ENCODE data around the gene C12orf56. TPM values are rescaled to one million over a fixed set of nuclear protein-coding genes. Genes with fewer than 3 reads are reported as not detected.
"Not testable (repeated sequence)": the region's sequence is repeated elsewhere in the genome, so short reads cannot be mapped to it uniquely, and the experiment has no call there.

Gene C12orf56
- total RNA-seq, 5 donors from 2014 or later (not counting 1 experiment from before 2014, with no cell fraction given) = 0.07 to 0.33 (median 0.24) TPM; not detected in 1

GRCh38 chr12:64219145-64219544 is 171.4 kb downstream of the C12orf56 start:
- ATAC-seq (replicated peaks in 1 of 4) (no peak), DNase-seq (no peak)
- ChIA-PET POLR2A (interaction anchor here (0.6 to 1.2 kb wide), 2 partner anchors 14 to 238 kb away, joined by 3 read pairs; no protein-coding TSS in a partner anchor), CTCF (no interaction called here)
- WGBS (ENCODE audit: insufficient coverage) = no CpG with 5 or more reads among the region's 2 CpGs
- no peaks in the 10 kb centered on the region for H3K27me3 ChIP-seq (replicated peaks in 1 of 2; ENCODE audit: control insufficient read depth in 2 of 2, extremely low read depth in 1 of 2, insufficient read depth in 2 of 2, low read length in 1 of 2)
- peak overlapping the region in 1 of 3 donors; percentile 64 for H3K4me3 Mint-ChIP-seq
- no peak overlapping the region for H3K4me3 ChIP-seq (ENCODE audit: control insufficient read depth in 1 of 2, extremely low read depth in 1 of 2, low read length in 1 of 2)
- H3K27ac ChIP-seq (ENCODE audit: low read length) = peak overlapping the region; percentile 2
- H3K36me3 Mint-ChIP-seq = peaks cover 5% of the 10 kb centered on the region
- peaks cover 39 to 48% (median 42%) of the 10 kb centered on the region in 3 donors for H3K4me1 Mint-ChIP-seq
- no peaks in the 10 kb centered on the region for H3K36me3 ChIP-seq (ENCODE audit: control insufficient read depth in 2 of 2, extremely low read depth in 1 of 2, insufficient read depth in 1 of 2, low read length in 1 of 2)
- H3K27ac Mint-ChIP-seq = peak overlapping the region; percentile 42 to 78
- no peaks in the 10 kb centered on the region for H3K9me3 Mint-ChIP-seq
- no peaks in the 10 kb centered on the region for H3K27me3 Mint-ChIP-seq
- H3K9me3 ChIP-seq = no peaks in the 10 kb centered on the region
- peaks cover 6 to 13% of the 10 kb centered on the region in 2 experiments for H3K4me1 ChIP-seq (ENCODE audit: control insufficient read depth in 1 of 2, extremely low read depth in 1 of 2, insufficient read depth in 2 of 2, low read length in 2 of 2)

- Histone ChIP-seq H3K9me3 (no peaks in the 10 kb centered on the region), H3K36me3 (ENCODE audit: control insufficient read depth in 2 of 2, extremely low read depth in 1 of 2, insufficient read depth in 1 of 2, low read length in 1 of 2) (peaks cover 0 to 4% of the 10 kb centered on the region in 2 donors), H3K4me3 (ENCODE audit: control insufficient read depth in 1 of 2, extremely low read depth in 1 of 2, low read length in 1 of 2) (no peak overlapping the region), H3K4me1 (ENCODE audit: control insufficient read depth in 1 of 2, extremely low read depth in 1 of 2, insufficient read depth in 2 of 2, low read length in 2 of 2) (peaks cover 6 to 13% of the 10 kb centered on the region in 2 experiments), H3K27me3 (replicated peaks in 1 of 2; ENCODE audit: control insufficient read depth in 2 of 2, extremely low read depth in 1 of 2, insufficient read depth in 2 of 2, low read length in 1 of 2) (no peaks in the 10 kb centered on the region), H3K27ac (ENCODE audit: low read length) (peak overlapping the region; percentile 2)
- POLR2A ChIA-PET = interaction anchor here (0.6 to 1.2 kb wide), 2 partner anchors 13 to 239 kb away, joined by 3 read pairs; no protein-coding TSS in a partner anchor
- Mint-ChIP-seq H3K9me3 (no peaks in the 10 kb centered on the region), H3K36me3 (peaks cover 10% of the 10 kb centered on the region), H3K27me3 (no peaks in the 10 kb centered on the region), H3K4me1 (peaks cover 39 to 48% (median 42%) of the 10 kb centered on the region in 3 donors), H3K27ac (peak overlapping the region; percentile 50 to 68), H3K4me3 (peak overlapping the region; percentile 57 to 71 (median 64))
- peak in 1 of 35 experiments; percentile 8 for DNase-seq
- 30% methylated on average over 2 of the region's 5 CpGs for WGBS (ENCODE audit: insufficient coverage)
- CTCF ChIA-PET = interaction anchor here in 1 of 2 donors (0.7 to 1.2 kb wide), 2 partner anchors 578 to 1912 kb away, joined by 3 to 4 read pairs; partner anchors contain the start of gene LLPH
- no peak for ATAC-seq (replicated peaks in 1 of 4)
These were observed 172.0 kb downstream of the C12orf56 start for GRCh38 chr12:64218597-64218996.

- not testable (repeated sequence) for H3K4me3 Mint-ChIP-seq; H3K4me3 ChIP-seq (ENCODE audit: control insufficient read depth in 1 of 2, extremely low read depth in 1 of 2, low read length in 1 of 2); H3K9me3 Mint-ChIP-seq; H3K27ac ChIP-seq (ENCODE audit: low read length); H3K27me3 ChIP-seq (replicated peaks in 1 of 2; ENCODE audit: control insufficient read depth in 2 of 2, extremely low read depth in 1 of 2, insufficient read depth in 2 of 2, low read length in 1 of 2); H3K9me3 ChIP-seq; H3K4me1 ChIP-seq (ENCODE audit: control insufficient read depth in 1 of 2, extremely low read depth in 1 of 2, insufficient read depth in 2 of 2, low read length in 2 of 2); DNase-seq; ATAC-seq (replicated peaks in 1 of 4); H3K27me3 Mint-ChIP-seq; H3K27ac Mint-ChIP-seq
- peaks cover 12% of the 10 kb centered on the region for H3K36me3 Mint-ChIP-seq
- WGBS (ENCODE audit: insufficient coverage) = 100% methylated on average over 3 of the region's 7 CpGs
- H3K36me3 ChIP-seq (ENCODE audit: control insufficient read depth in 2 of 2, extremely low read depth in 1 of 2, insufficient read depth in 1 of 2, low read length in 1 of 2) = peaks cover 0 to 11% of the 10 kb centered on the region in 2 donors
- peaks cover 36 to 41% (median 39%) of the 10 kb centered on the region in 3 donors for H3K4me1 Mint-ChIP-seq
- CTCF ChIA-PET = interaction anchor here in 1 of 2 donors (0.5 to 1.2 kb wide), 4 partner anchors 21 to 1948 kb away, joined by 3 to 5 read pairs (median 4); partner anchors contain the start of gene LLPH
- POLR2A ChIA-PET = interaction anchor here in 1 of 2 donors (0.6 kb wide), 1 partner anchor 1623 kb away, joined by 5 read pairs; no protein-coding TSS in a partner anchor
These were observed 172.9 kb downstream of the C12orf56 start for GRCh38 chr12:64217643-64218042.

GRCh38 chr12:64216239-64216638 is 174.3 kb downstream of the C12orf56 start:
- ChIA-PET POLR2A (interaction anchor here in 1 of 2 donors (0.5 kb wide), 1 partner anchor 1832 kb away, joined by 9 read pairs; no protein-coding TSS in a partner anchor), CTCF (interaction anchor here in 1 of 2 donors (1.1 kb wide), 1 partner anchor 438 kb away, joined by 5 read pairs; no protein-coding TSS in a partner anchor)
- H3K9me3 Mint-ChIP-seq = no peaks in the 10 kb centered on the region
- ATAC-seq (replicated peaks in 1 of 4) (no peak), DNase-seq (no peak)
- H3K27ac Mint-ChIP-seq = no peak overlapping the region
- H3K4me1 Mint-ChIP-seq = peaks cover 27 to 35% (median 29%) of the 10 kb centered on the region in 3 donors
- H3K4me1 ChIP-seq (ENCODE audit: control insufficient read depth in 1 of 2, extremely low read depth in 1 of 2, insufficient read depth in 2 of 2, low read length in 2 of 2) = peaks cover 0 to 4% of the 10 kb centered on the region in 2 experiments
- H3K27ac ChIP-seq (ENCODE audit: low read length) = no peak overlapping the region
- no peak overlapping the region for H3K4me3 ChIP-seq (ENCODE audit: control insufficient read depth in 1 of 2, extremely low read depth in 1 of 2, low read length in 1 of 2)
- no peaks in the 10 kb centered on the region for H3K27me3 ChIP-seq (replicated peaks in 1 of 2; ENCODE audit: control insufficient read depth in 2 of 2, extremely low read depth in 1 of 2, insufficient read depth in 2 of 2, low read length in 1 of 2)
- H3K9me3 ChIP-seq = no peaks in the 10 kb centered on the region
- H3K36me3 Mint-ChIP-seq = peaks cover 21% of the 10 kb centered on the region
- no peak overlapping the region for H3K4me3 Mint-ChIP-seq
- H3K27me3 Mint-ChIP-seq = no peaks in the 10 kb centered on the region
- peaks cover 0 to 18% of the 10 kb centered on the region in 2 donors for H3K36me3 ChIP-seq (ENCODE audit: control insufficient read depth in 2 of 2, extremely low read depth in 1 of 2, insufficient read depth in 1 of 2, low read length in 1 of 2)

Other genes starting within 250 kb of the C12orf56 start
- 10 to 100 TPM; 18.8 to 24.6 (median 20.0) TPM for gene KICS2, start 168.5 kb downstream of the C12orf56 start, total RNA-seq
- 10 to 100 TPM; 53.9 to 94.2 (median 81.3) TPM for gene XPOT, start 13.6 kb upstream of the C12orf56 start, total RNA-seq
- gene TBK1, start 61.4 kb upstream of the C12orf56 start, total RNA-seq = 10 to 100 TPM in 4 of 5 donors, 1 to 10 TPM in 1; 8.9 to 20.0 (median 13.5) TPM
- gene RASSF3, start 219.7 kb upstream of the C12orf56 start, total RNA-seq = 100 to 1,000 TPM; 113 to 167 (median 149) TPM